K562 (cell line): ENCODE measurements around the gene ZCCHC3. TPM values are rescaled to one million over a fixed set of nuclear protein-coding genes. Genes with fewer than 3 reads are reported as not detected.

ENCODE experiments used
- BMI1 ChIP-seq: fragments of 150-350 bp; IDR thresholded peaks from 2 replicates; pipeline ENCODE4 v1.6.1; 2014; ENCODE audit warnings: low read length
- FOSL1 ChIP-seq: fragments of 200-800 bp; sonication (Bioruptor generic); conservative IDR thresholded peaks from 2 replicates; pipeline ENCODE4 v1.6.1; 2016; ENCODE audit warnings: missing genetic modification characterization, missing compliant biosample characterization
- IRF2 ChIP-seq: sonication (generic); formaldehyde crosslinking; IDR thresholded peaks from 2 replicates; pipeline ENCODE4 v1.8.1; 2022; ENCODE audit warnings: mild to moderate bottlenecking, missing genetic modification reagents
- KDM4B ChIP-seq, 2 experiments: fragments of 450-650 bp in 1 of 2; sonication (generic) in 1 of 2; IDR thresholded peaks; 2 replicates each; pipeline ENCODE4 v1.6.1; 2016 to 2017; ENCODE audit warnings: borderline replicate concordance in 2 of 2, antibody characterized with exemption in 1 of 2, low read depth in 1 of 2, mild to moderate bottlenecking in 1 of 2
- KLF13 ChIP-seq: fragments of 450-650 bp; IDR thresholded peaks from 2 replicates; pipeline ENCODE4 v1.6.1; 2016; ENCODE audit warnings: missing genetic modification characterization, low read depth, mild to moderate bottlenecking, missing compliant biosample characterization, moderate library complexity, borderline replicate concordance
- MYC ChIP-seq, 2 experiments: fragments of 250-450 bp in 1 of 2; sonication (Bioruptor Pico) in 1 of 2; IDR thresholded peaks; 2 replicates each; pipeline versions ENCODE4 v1.5.1 to v1.6.1; 2012 to 2021; ENCODE audit warnings: low read depth in 2 of 2, borderline replicate concordance in 1 of 2, improper control_type of control experiment in 1 of 2, low read length in 1 of 2, mild to moderate bottlenecking in 1 of 2, moderate library complexity in 1 of 2
- NR1H2 ChIP-seq: sonication (generic); formaldehyde crosslinking; IDR thresholded peaks from 2 replicates; pipeline ENCODE4 v1.4.0; 2020; ENCODE audit warnings: mild to moderate bottlenecking, missing genetic modification reagents
- NRF1 ChIP-seq, 2 experiments: fragments of 450-650 bp; IDR thresholded peaks in 1 of 2; conservative IDR thresholded peaks in 1 of 2; 2 replicates each; pipeline ENCODE4 v1.6.1; 2014; ENCODE audit warnings: mild to moderate bottlenecking in 2 of 2
- RAD51 ChIP-seq: fragments of 450-650 bp; IDR thresholded peaks from 2 replicates; pipeline ENCODE4 v1.7.1; 2016; ENCODE audit warnings: low read depth, mild to moderate bottlenecking, borderline replicate concordance
- SMAD4 ChIP-seq: fragments of 250-450 bp; sonication (Bioruptor Pico); conservative IDR thresholded peaks from 2 replicates; pipeline ENCODE4 v1.8.0; 2021; ENCODE audit warnings: inconsistent platforms, mild to moderate bottlenecking, moderate library complexity
- STAG1 ChIP-seq: sonication (generic); formaldehyde crosslinking; IDR thresholded peaks from 2 replicates; pipeline ENCODE4 v1.5.0; 2020; ENCODE audit warnings: missing genetic modification reagents, borderline replicate concordance
- TEAD2 ChIP-seq: fragments of 450-650 bp; IDR thresholded peaks from 2 replicates; pipeline ENCODE4 v1.6.1; 2016; ENCODE audit warnings: missing genetic modification characterization, control low read depth, missing compliant biosample characterization
- XRCC4 ChIP-seq: IDR thresholded peaks from one replicate; pipeline ENCODE4 v1.6.1; 2011; ENCODE audit not compliant: insufficient read depth, insufficient read length; ENCODE audit errors: extremely low read depth
- ZC3H8 ChIP-seq: fragments of 450-650 bp; IDR thresholded peaks from 2 replicates; pipeline ENCODE4 v1.6.1; 2017
- ZKSCAN8 ChIP-seq: fragments of 200-800 bp; sonication (Bioruptor generic); IDR thresholded peaks from 2 replicates; pipeline ENCODE4 v1.6.1; 2016; ENCODE audit warnings: missing genetic modification characterization, missing compliant biosample characterization
- polyA plus RNA-seq, 8 experiments: library from polyadenylated mRNA; depleted of rRNA in 4 of 8; stranded (reverse) in 5 of 8; unstranded in 3 of 8; fragments of >200 nt; fragmentation: Nextera tagmentation in 2 of 8; fragmentation: Illumina TruSeq in 1 of 8; extraction: Ambion mirVana in 2 of 8; extraction: Trizol in 1 of 8; gene quantifications; 2 replicates each; pipeline versions ENCODE4 v1.2.1 to v1.2.3, GENCODE V29; 2011 to 2014; ENCODE audit warnings: inconsistent platforms in 1 of 8, missing spikeins in 1 of 8
- total RNA-seq, 7 experiments: library from RNA; depleted of rRNA in 6 of 7; stranded (reverse); fragments of >200 nt in 6 of 7; fragmentation: Illumina TruSeq in 2 of 7; extraction: Trizol in 2 of 7; gene quantifications; 2 replicates each; pipeline versions ENCODE4 v1.2.1 to v1.2.3, GENCODE V29; 2011 to 2021; ENCODE audit warnings: low replicate concordance in 1 of 7
- TF ChIP-seq, protein P1 (sequence below): sonication (generic); formaldehyde crosslinking; IDR thresholded peaks from 2 replicates; pipeline ENCODE4 v1.8.0; 2022; ENCODE audit warnings: mild to moderate bottlenecking, missing genetic modification reagents
- TF ChIP-seq, protein P2 (sequence below): fragments of 250-450 bp; sonication (Bioruptor Pico); IDR thresholded peaks from 2 replicates; pipeline ENCODE4 v1.8.0; 2022; ENCODE audit warnings: inconsistent platforms, mild to moderate bottlenecking, moderate library complexity, borderline replicate concordance
- TF ChIP-seq, protein P3 (sequence below): sonication (generic); formaldehyde crosslinking; IDR thresholded peaks from 2 replicates; pipeline ENCODE4 v1.8.0; 2022; ENCODE audit warnings: mild to moderate bottlenecking, missing genetic modification reagents
- TF ChIP-seq, protein P4 (sequence below): IDR thresholded peaks from 3 replicates; pipeline ENCODE4 v1.6.1; 2011; ENCODE audit warnings: borderline replicate concordance, mild to moderate bottlenecking; ENCODE audit not compliant: insufficient read length, insufficient read depth

Gene ZCCHC3
- total and polyA plus RNA-seq, 9 of the 15 experiments (the other 6 are each of a cell fraction or from before 2014, with no cell fraction given): 2.8 to 23.3 (median 16.5) TPM

DNA sequence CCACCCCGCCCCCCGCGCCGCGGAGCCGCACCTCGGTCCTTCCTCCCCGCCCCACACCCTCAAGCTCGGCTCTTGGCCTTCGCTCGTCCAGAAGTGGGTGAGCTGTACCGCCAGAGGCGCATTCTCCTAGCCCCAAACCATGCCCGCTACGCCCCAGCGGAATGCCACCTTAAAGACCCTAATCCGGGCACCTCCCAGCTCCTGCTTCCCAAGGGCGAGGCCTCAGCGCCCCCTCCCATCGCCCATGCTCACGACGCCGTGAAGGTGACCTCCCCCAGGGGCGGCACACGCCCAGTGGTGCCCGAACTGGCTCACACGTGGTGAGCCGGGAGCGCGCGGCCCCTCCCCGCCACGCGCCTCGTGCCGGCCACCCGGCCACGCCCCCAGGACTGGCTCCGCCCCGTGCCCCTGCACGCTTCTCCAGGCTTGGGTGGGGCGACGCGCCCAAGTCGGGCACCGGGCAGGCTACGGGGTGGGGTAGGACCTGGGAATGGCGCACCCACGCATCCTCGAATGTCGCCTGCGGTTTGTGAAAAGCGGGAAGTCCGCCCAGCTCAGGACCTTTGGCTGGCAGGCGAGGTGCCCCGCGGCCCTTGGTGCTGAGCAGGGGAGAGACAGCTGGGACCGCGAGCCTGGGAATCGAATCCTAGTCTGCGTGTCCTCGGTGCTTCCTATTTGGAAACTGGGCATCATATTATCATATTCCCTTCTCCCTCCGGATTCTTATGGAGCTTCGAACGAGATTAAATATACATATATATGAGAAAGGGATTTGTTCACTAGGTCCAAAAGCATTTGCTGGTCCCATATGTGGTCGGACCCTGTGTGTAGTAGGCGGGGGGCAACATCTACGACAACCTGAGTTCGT, 27.0 kb downstream of the ZCCHC3 start (continued):
- TF ChIP-seq, protein P1, sequence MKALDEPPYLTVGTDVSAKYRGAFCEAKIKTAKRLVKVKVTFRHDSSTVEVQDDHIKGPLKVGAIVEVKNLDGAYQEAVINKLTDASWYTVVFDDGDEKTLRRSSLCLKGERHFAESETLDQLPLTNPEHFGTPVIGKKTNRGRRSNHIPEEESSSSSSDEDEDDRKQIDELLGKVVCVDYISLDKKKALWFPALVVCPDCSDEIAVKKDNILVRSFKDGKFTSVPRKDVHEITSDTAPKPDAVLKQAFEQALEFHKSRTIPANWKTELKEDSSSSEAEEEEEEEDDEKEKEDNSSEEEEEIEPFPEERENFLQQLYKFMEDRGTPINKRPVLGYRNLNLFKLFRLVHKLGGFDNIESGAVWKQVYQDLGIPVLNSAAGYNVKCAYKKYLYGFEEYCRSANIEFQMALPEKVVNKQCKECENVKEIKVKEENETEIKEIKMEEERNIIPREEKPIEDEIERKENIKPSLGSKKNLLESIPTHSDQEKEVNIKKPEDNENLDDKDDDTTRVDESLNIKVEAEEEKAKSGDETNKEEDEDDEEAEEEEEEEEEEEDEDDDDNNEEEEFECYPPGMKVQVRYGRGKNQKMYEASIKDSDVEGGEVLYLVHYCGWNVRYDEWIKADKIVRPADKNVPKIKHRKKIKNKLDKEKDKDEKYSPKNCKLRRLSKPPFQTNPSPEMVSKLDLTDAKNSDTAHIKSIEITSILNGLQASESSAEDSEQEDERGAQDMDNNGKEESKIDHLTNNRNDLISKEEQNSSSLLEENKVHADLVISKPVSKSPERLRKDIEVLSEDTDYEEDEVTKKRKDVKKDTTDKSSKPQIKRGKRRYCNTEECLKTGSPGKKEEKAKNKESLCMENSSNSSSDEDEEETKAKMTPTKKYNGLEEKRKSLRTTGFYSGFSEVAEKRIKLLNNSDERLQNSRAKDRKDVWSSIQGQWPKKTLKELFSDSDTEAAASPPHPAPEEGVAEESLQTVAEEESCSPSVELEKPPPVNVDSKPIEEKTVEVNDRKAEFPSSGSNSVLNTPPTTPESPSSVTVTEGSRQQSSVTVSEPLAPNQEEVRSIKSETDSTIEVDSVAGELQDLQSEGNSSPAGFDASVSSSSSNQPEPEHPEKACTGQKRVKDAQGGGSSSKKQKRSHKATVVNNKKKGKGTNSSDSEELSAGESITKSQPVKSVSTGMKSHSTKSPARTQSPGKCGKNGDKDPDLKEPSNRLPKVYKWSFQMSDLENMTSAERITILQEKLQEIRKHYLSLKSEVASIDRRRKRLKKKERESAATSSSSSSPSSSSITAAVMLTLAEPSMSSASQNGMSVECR (CRISPR knock-in tag): peak; percentile 92
- TF ChIP-seq, protein P2, sequence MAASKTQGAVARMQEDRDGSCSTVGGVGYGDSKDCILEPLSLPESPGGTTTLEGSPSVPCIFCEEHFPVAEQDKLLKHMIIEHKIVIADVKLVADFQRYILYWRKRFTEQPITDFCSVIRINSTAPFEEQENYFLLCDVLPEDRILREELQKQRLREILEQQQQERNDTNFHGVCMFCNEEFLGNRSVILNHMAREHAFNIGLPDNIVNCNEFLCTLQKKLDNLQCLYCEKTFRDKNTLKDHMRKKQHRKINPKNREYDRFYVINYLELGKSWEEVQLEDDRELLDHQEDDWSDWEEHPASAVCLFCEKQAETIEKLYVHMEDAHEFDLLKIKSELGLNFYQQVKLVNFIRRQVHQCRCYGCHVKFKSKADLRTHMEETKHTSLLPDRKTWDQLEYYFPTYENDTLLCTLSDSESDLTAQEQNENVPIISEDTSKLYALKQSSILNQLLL (CRISPR knock-in tag): no peak
- TF ChIP-seq ZKSCAN8 (CRISPR knock-in tag) (no peak), RAD51 (peak; percentile 41), KDM4B (IDR thresholded peaks at IDR 0.05; ENCODE audit: borderline replicate concordance in 2 of 2, low read depth in 1 of 2) (0 out of 4 replicates have a peak, but pooled peaks of 1 of the 2 experiments have one; percentile 18), BMI1 (no peak), NRF1 (conservative IDR thresholded peaks at IDR 0.05 in 1 of 2, IDR thresholded peaks at IDR 0.05 in 1 of 2) (peak; percentile 41 to 52; a peak in 3 of 4 replicates), XRCC4 (no peak), TEAD2 (tag) (no peak), NR1H2 (0 out of 2 replicates have a peak, but pooled peaks have one; percentile 25), KLF13 (peak; percentile 81), STAG1 (CRISPR knock-in tag) (peak; percentile 15; the same call in 1 of the 2 replicates), ZC3H8 (no peak), SMAD4 (CRISPR knock-in tag) (peak; percentile 46; the same call in 1 of the 2 replicates), MYC (IDR thresholded peaks at IDR 0.05; ENCODE audit: low read depth, low read length) (peak; percentile 98), MYC (CRISPR knock-in tag; IDR thresholded peaks at IDR 0.05; ENCODE audit: borderline replicate concordance, low read depth) (no peak), FOSL1 (tag) (no peak), IRF2 (CRISPR knock-in tag) (peak; percentile 71; the same call in 1 of the 2 replicates)
- TF ChIP-seq, protein P3, sequence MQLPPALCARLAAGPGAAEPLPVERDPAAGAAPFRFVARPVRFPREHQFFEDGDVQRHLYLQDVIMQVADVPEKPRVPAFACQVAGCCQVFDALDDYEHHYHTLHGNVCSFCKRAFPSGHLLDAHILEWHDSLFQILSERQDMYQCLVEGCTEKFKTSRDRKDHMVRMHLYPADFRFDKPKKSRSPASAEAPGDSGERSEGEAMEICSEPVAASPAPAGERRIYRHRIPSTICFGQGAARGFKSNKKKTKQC (CRISPR knock-in tag): peak; percentile 98
- TF ChIP-seq, protein P4, sequence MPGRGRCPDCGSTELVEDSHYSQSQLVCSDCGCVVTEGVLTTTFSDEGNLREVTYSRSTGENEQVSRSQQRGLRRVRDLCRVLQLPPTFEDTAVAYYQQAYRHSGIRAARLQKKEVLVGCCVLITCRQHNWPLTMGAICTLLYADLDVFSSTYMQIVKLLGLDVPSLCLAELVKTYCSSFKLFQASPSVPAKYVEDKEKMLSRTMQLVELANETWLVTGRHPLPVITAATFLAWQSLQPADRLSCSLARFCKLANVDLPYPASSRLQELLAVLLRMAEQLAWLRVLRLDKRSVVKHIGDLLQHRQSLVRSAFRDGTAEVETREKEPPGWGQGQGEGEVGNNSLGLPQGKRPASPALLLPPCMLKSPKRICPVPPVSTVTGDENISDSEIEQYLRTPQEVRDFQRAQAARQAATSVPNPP: no peak
